K562 (cell line): ENCODE results near the gene CNP. TPM values are rescaled to one million over a fixed set of nuclear protein-coding genes. Genes with fewer than 3 reads are reported as not detected.

ENCODE experiments used
- ATAC-seq: fragments of 200-7000 bp; cut with Tn5 transposase; 3 replicates; pipeline ENCODE4 v1.9.1; 2020; ENCODE audit warnings: moderate library complexity
- BruUV-seq: library from RNA; stranded (reverse); fragments of 400-500 nt; replicated peaks from 2 replicates; lab custom pipeline; 2021; lab: Mats Ljungman, UMichigan
- CTCF ChIA-PET: fragments of 300-600 bp; formaldehyde crosslinking; extraction: SDS; loops from one replicate; lab custom pipeline; 2021; ENCODE audit warnings: low intra/inter-chr PET ratio; lab: Yijun Ruan, JAX
- POLR2A ChIA-PET: fragments of 300-600, 350-650 bp; sonication (Branson Sonifier 250); formaldehyde crosslinking; extraction: SDS; loops from one replicate; lab custom pipeline; 2021; ENCODE audit warnings: antibody characterized with exemption, inconsistent platforms; lab: Yijun Ruan, JAX
- DNase-seq, 4 experiments: peaks; one replicate each; pipeline versions ENCODE4 v3.0.0 to v3.0.0-alpha.2; 2011 to 2018; ENCODE audit warnings: low spot score in 3 of 4, mixed read lengths in 3 of 4; ENCODE audit errors: extremely low read depth in 1 of 4
- FAIRE-seq: peaks from 2 replicates; lab custom pipeline; 2011; peaks lifted over from hg19 to GRCh38; lab: Jason Lieb, UNC
- H2AFZ ChIP-seq: 2 replicates; pipeline ENCODE4 v1.6.0; 2011; ENCODE audit warnings: low read depth, low read length, control low read depth, inconsistent platforms
- H3K27ac ChIP-seq: fragments of 200-600 bp; 3 replicates; pipeline ENCODE4 v1.8.0; 2011; ENCODE audit warnings: low read depth, mild to moderate bottlenecking, control low read depth, inconsistent platforms, low read length, moderate library complexity, mixed read lengths; ENCODE audit errors: extremely low read depth
- H3K27me3 ChIP-seq, 2 experiments: fragments of 300-600 bp in 1 of 2; 2 replicates in 1 of 2; 3 replicates in 1 of 2; pipeline versions ENCODE4 v1.6.0 to v1.8.0; 2011; ENCODE audit warnings: inconsistent platforms in 2 of 2, low read length in 2 of 2, mild to moderate bottlenecking in 1 of 2, mixed read lengths in 1 of 2, moderate library complexity in 1 of 2; ENCODE audit not compliant: control insufficient read depth in 2 of 2, insufficient read depth in 2 of 2
- H3K36me3 ChIP-seq: fragments of 300-600 bp; 3 replicates; pipeline ENCODE4 v1.8.0; 2011; ENCODE audit warnings: mild to moderate bottlenecking, low read length, inconsistent platforms; ENCODE audit not compliant: control insufficient read depth, insufficient read depth
- H3K4me1 ChIP-seq, 2 experiments: fragments of 200-600 bp in 1 of 2; replicated peaks in 1 of 2; 2 replicates in 1 of 2; 3 replicates in 1 of 2; pipeline versions ENCODE4 v1.5.1 to v1.8.0; 2011; ENCODE audit warnings: inconsistent platforms in 2 of 2, low read length in 2 of 2, mild to moderate bottlenecking in 1 of 2, mixed read lengths in 1 of 2, moderate library complexity in 1 of 2; ENCODE audit not compliant: control insufficient read depth in 2 of 2, insufficient read depth in 2 of 2
- H3K4me2 ChIP-seq: 2 replicates; pipeline ENCODE4 v1.6.1; 2011; ENCODE audit warnings: low read length, control low read depth, inconsistent platforms, mixed read lengths; ENCODE audit not compliant: insufficient read depth
- H3K4me3 ChIP-seq: fragments of 200-600 bp; sonication (generic), shearing (Covaris generic); 2 replicates; pipeline ENCODE4 v1.5.1; 2016; ENCODE audit warnings: control low read depth, inconsistent platforms
- H3K79me2 ChIP-seq: fragments of 200-600 bp; 3 replicates; pipeline ENCODE4 v1.8.0; 2011; ENCODE audit warnings: low read length, inconsistent platforms; ENCODE audit not compliant: control insufficient read depth, insufficient read depth
- H3K9ac ChIP-seq, 2 experiments: 2 replicates each; pipeline versions ENCODE4 v1.6.0 to v1.6.1; 2011; ENCODE audit warnings: low read depth in 2 of 2, low read length in 2 of 2, control low read depth in 1 of 2, inconsistent platforms in 1 of 2, mild to moderate bottlenecking in 1 of 2, mixed read lengths in 1 of 2; ENCODE audit not compliant: insufficient read depth in 1 of 2
- H3K9me1 ChIP-seq: one replicate; pipeline ENCODE4 v1.6.0; 2011; ENCODE audit warnings: inconsistent platforms, mild to moderate bottlenecking, low read length, moderate library complexity; ENCODE audit not compliant: control insufficient read depth, insufficient read depth
- H3K9me3 ChIP-seq: replicated peaks from 2 replicates; pipeline ENCODE4 v1.5.1; 2011; ENCODE audit warnings: low read depth, low read length, inconsistent platforms; ENCODE audit not compliant: control insufficient read depth, insufficient read depth
- H4K20me1 ChIP-seq: replicated peaks from 2 replicates; pipeline ENCODE4 v1.6.1; 2011; ENCODE audit warnings: low read length, inconsistent platforms, mixed read lengths; ENCODE audit not compliant: control insufficient read depth, insufficient read depth
- CBX2 ChIP-seq: fragments of 200-600 bp; sonication (generic); IDR thresholded peaks from one replicate; pipeline ENCODE4 v1.6.1; 2012; ENCODE audit warnings: mild to moderate bottlenecking, low read length, inconsistent platforms; ENCODE audit not compliant: insufficient read depth, poor library complexity, severe bottlenecking
- EHMT2 ChIP-seq: fragments of 450-650 bp; IDR thresholded peaks from 2 replicates; pipeline ENCODE4 v1.6.1; 2018; ENCODE audit warnings: antibody characterized with exemption
- GATA2 ChIP-seq: sonication (generic); formaldehyde crosslinking; IDR thresholded peaks from 2 replicates; pipeline ENCODE4 v1.4.0; 2020; ENCODE audit warnings: mild to moderate bottlenecking, missing genetic modification reagents
- HSF4 ChIP-seq: fragments of 250-450 bp; sonication (Bioruptor Pico); IDR thresholded peaks from 2 replicates; pipeline ENCODE4 v2.1.2; 2022; ENCODE audit warnings: mild to moderate bottlenecking, moderate library complexity, borderline replicate concordance
- LARP7 ChIP-seq: fragments of 450-650 bp; IDR thresholded peaks from 2 replicates; pipeline ENCODE4 v1.6.1; 2016
- MAFG ChIP-seq: fragments of 450-650 bp; conservative IDR thresholded peaks from 2 replicates; pipeline ENCODE4 v1.6.1; 2016; ENCODE audit warnings: missing genetic modification characterization, missing compliant biosample characterization
- MED1 ChIP-seq: sonication (generic); formaldehyde crosslinking; IDR thresholded peaks from 2 replicates; pipeline ENCODE4 v1.8.1; 2023; ENCODE audit warnings: missing genetic modification reagents, borderline replicate concordance
- MXI1 ChIP-seq: IDR thresholded peaks from 2 replicates; pipeline ENCODE4 v1.6.1; 2011; ENCODE audit warnings: low read depth, mild to moderate bottlenecking, improper control_type of control experiment, low read length
- NR3C1 ChIP-seq: sonication (generic); formaldehyde crosslinking; IDR thresholded peaks from 2 replicates; pipeline ENCODE4 v1.8.1; 2022; ENCODE audit warnings: missing genetic modification reagents
- RAD21 ChIP-seq, 2 experiments: fragments of 250-450 bp in 1 of 2; fragments of 450-650 bp in 1 of 2; sonication (Bioruptor Pico) in 1 of 2; formaldehyde crosslinking in 1 of 2; IDR thresholded peaks in 1 of 2; conservative IDR thresholded peaks in 1 of 2; 2 replicates each; pipeline versions ENCODE4 v1.4.0 to v1.8.0; 2020 to 2022; ENCODE audit warnings: mild to moderate bottlenecking in 2 of 2, moderate library complexity in 1 of 2
- RNF219 ChIP-seq: fragments of 250-450 bp; sonication (Bioruptor Pico); IDR thresholded peaks from 2 replicates; pipeline ENCODE4 v1.5.0; 2022; ENCODE audit warnings: mild to moderate bottlenecking
- WGBS: fragments of 100-300 bp; shearing (Covaris generic); methylation state at CpG from one replicate; pipeline ENCODE4 v1.1.6; 2016; ENCODE audit warnings: low coverage, mixed read lengths; ENCODE audit not compliant: insufficient coverage; ENCODE audit errors: missing lambda C conversion rate; 5-methylcytosine and 5-hydroxymethylcytosine counted together
- in situ Hi-C: fragments of 300-500 bp; cut with MboI; formaldehyde crosslinking; loops from 4 replicates; pipeline ENCODE4 v1.15.0; 2018; ENCODE audit warnings: inconsistent platforms, mixed read lengths
- intact Hi-C: fragments of 100-400 bp; cut with micrococcal nuclease; formaldehyde crosslinking; loops from 2 replicates; pipeline ENCODE4 v1.14.2; 2022
- polyA plus RNA-seq, 8 experiments: library from polyadenylated mRNA; depleted of rRNA in 4 of 8; stranded (reverse) in 5 of 8; unstranded in 3 of 8; fragments of >200 nt; fragmentation: Nextera tagmentation in 2 of 8; fragmentation: Illumina TruSeq in 1 of 8; extraction: Ambion mirVana in 2 of 8; extraction: Trizol in 1 of 8; gene quantifications; 2 replicates each; pipeline versions ENCODE4 v1.2.1 to v1.2.3, GENCODE V29; 2011 to 2014; ENCODE audit warnings: inconsistent platforms in 1 of 8, missing spikeins in 1 of 8
- total RNA-seq, 7 experiments: library from RNA; depleted of rRNA in 6 of 7; stranded (reverse); fragments of >200 nt in 6 of 7; fragmentation: Illumina TruSeq in 2 of 7; extraction: Trizol in 2 of 7; gene quantifications; 2 replicates each; pipeline versions ENCODE4 v1.2.1 to v1.2.3, GENCODE V29; 2011 to 2021; ENCODE audit warnings: low replicate concordance in 1 of 7

CNP gene
- total and polyA plus RNA-seq, 9 of the 15 experiments (the other 6 are each of a cell fraction or from before 2014, with no cell fraction given): 1.7 to 52.0 (median 29.1) TPM

GRCh38 chr17:41982026-41982760 lies 15.6 kb downstream of the CNP start:
- BruUV-seq: no TSS peak
- Histone ChIP-seq H3K9me1 (no peaks in the 10 kb centered on the region), H2AFZ (no peak overlapping the region), H3K4me2 (no peak overlapping the region)
- TF ChIP-seq EHMT2 (no peak), HSF4 (CRISPR knock-in tag) (no peak), LARP7 (no peak), MXI1 (no peak), MED1 (no peak), NR3C1 (CRISPR knock-in tag) (no peak)
- TF ChIP-seq, all 486 proteins: peak for 0
- DNase-seq (no peak), FAIRE-seq (no peak), ATAC-seq (no peak)
- no peak overlapping the region for H3K4me3 ChIP-seq
- intact Hi-C loops (no loop called here), in situ Hi-C loops (no loop called here)
- peaks cover 87% of the 10 kb centered on the region for H3K36me3 ChIP-seq
- 94% methylated on average over 14 of the region's 14 CpGs for WGBS
- ChIA-PET POLR2A (interaction anchor here (0.6 to 1.6 kb wide), 3 partner anchors 9 to 22 kb away, joined by 3 to 4 read pairs (median 4); no protein-coding TSS in a partner anchor), CTCF (no interaction called here)
- no peaks in the 10 kb centered on the region for H3K79me2 ChIP-seq
- no peaks in the 10 kb centered on the region for H3K4me1 ChIP-seq
- no peak overlapping the region for H3K27ac ChIP-seq
- H4K20me1 ChIP-seq: no peaks in the 10 kb centered on the region
- no peak overlapping the region for H3K9ac ChIP-seq
- H3K27me3 ChIP-seq: no peaks in the 10 kb centered on the region
- no peaks in the 10 kb centered on the region for H3K9me3 ChIP-seq

DNA sequence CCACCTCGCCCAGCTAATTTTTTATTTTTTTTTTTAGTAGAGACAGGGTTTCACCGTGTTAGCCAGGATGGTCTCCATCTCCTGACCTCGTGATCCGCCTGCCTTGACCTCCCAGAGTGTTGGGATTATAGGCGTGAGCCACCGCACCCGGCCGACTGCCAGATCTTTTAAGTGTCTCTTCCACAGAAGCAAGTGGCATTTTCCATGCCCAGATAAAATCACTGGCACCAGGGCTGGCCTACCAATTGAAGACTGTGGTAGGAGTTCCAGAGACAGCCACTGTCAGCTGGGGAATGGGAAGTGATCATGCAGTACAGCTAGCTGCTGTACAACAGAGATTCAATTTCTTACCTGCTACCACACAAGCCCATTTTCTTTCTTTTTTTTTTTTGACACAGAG lies 17.9 kb downstream of the CNP start:
- Histone ChIP-seq H3K79me2 (no peaks in the 10 kb centered on the region), H3K9ac (no peak overlapping the region), H3K9me3 (no peaks in the 10 kb centered on the region), H3K9me1 (no peaks in the 10 kb centered on the region), H4K20me1 (no peaks in the 10 kb centered on the region), H2AFZ (no peak overlapping the region), H3K4me3 (no peak overlapping the region), H3K27ac (no peak overlapping the region), H3K27me3 (no peaks in the 10 kb centered on the region), H3K4me1 (no peaks in the 10 kb centered on the region), H3K4me2 (no peak overlapping the region), H3K36me3 (peaks cover 92% of the 10 kb centered on the region)
- ATAC-seq (no peak), DNase-seq (no peak), FAIRE-seq (no peak)
- CTCF ChIA-PET: no interaction called here
- POLR2A ChIA-PET: interaction anchor here (0.7 to 1.4 kb wide), 5 partner anchors 9 to 36 kb away, joined by 3 read pairs; partner anchors contain the start of gene NKIRAS2
- BruUV-seq: no TSS peak
- TF ChIP-seq MAFG (tag) (no peak), RNF219 (no peak), CBX2 (no peak), RAD21 (CRISPR knock-in tag; conservative IDR thresholded peaks at IDR 0.05 in 1 of 2, IDR thresholded peaks at IDR 0.05 in 1 of 2) (no peak), GATA2 (CRISPR knock-in tag) (no peak)
- in situ Hi-C loops: no loop called here
- WGBS: 96% methylated on average over 8 of the region's 8 CpGs
- intact Hi-C loops: no loop called here
